C4-2B (cell line): ENCODE data around the gene ZNF146.

Source experiments
- ZFX ChIP-seq: fragments of 450-650 bp; IDR thresholded peaks from 2 replicates; pipeline ENCODE4 v1.6.1; 2017
- TF ChIP-seq, protein P1 (sequence below): fragments of 450-650 bp; conservative IDR thresholded peaks from 2 replicates; pipeline ENCODE4 v1.5.1; 2017; ENCODE audit warnings: mild to moderate bottlenecking

DNA sequence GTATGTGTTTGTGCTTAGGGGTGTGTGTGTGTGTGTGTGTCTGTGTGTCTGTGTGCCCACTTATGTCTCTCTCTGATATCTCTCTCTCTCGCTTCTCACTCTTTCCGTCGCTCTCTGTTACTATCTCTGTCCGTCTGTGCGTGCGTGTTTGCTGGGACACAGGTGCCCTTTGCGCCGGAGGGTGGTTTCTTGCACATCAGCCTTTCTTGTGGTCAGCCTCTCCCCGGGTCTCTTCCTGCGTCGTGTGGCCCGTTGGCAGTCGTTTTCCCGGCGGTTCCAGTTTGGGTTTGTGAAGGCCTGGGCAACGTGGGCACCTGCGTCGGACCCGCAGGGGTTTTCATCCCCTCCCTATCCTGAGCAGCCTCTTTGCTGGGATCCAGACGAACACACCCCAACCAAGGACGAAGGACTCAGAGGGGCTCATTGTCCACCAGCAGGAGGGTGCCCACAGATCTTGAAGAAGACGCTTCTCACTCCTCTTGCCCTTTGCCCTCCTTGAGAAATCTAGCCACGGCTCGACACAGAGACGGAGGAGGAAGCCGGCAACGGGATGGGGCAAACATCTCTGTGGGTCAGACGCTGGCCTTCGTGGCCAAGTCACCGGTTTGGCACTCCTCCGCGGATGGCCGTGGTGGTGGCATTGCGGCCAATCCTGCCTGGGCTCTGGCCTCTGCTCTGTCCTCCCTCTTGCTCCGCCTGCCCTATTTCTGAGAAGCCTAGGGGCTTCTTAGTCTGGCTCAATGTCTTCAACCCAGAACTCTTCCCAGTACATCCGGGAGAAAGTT is 52.3 kb downstream of the ZNF146 start:
- TF ChIP-seq, protein P1, sequence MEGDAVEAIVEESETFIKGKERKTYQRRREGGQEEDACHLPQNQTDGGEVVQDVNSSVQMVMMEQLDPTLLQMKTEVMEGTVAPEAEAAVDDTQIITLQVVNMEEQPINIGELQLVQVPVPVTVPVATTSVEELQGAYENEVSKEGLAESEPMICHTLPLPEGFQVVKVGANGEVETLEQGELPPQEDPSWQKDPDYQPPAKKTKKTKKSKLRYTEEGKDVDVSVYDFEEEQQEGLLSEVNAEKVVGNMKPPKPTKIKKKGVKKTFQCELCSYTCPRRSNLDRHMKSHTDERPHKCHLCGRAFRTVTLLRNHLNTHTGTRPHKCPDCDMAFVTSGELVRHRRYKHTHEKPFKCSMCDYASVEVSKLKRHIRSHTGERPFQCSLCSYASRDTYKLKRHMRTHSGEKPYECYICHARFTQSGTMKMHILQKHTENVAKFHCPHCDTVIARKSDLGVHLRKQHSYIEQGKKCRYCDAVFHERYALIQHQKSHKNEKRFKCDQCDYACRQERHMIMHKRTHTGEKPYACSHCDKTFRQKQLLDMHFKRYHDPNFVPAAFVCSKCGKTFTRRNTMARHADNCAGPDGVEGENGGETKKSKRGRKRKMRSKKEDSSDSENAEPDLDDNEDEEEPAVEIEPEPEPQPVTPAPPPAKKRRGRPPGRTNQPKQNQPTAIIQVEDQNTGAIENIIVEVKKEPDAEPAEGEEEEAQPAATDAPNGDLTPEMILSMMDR, result no peak
- TF ChIP-seq ZFX, result no peak
